ENCODE results near the gene DEPP1. TPM values are rescaled to one million over a fixed set of nuclear protein-coding genes. Genes with fewer than 3 reads are reported as not detected.

The DEPP1 gene
- total RNA-seq, 1 donor from 2014 or later, result 4.6 TPM

DNA sequence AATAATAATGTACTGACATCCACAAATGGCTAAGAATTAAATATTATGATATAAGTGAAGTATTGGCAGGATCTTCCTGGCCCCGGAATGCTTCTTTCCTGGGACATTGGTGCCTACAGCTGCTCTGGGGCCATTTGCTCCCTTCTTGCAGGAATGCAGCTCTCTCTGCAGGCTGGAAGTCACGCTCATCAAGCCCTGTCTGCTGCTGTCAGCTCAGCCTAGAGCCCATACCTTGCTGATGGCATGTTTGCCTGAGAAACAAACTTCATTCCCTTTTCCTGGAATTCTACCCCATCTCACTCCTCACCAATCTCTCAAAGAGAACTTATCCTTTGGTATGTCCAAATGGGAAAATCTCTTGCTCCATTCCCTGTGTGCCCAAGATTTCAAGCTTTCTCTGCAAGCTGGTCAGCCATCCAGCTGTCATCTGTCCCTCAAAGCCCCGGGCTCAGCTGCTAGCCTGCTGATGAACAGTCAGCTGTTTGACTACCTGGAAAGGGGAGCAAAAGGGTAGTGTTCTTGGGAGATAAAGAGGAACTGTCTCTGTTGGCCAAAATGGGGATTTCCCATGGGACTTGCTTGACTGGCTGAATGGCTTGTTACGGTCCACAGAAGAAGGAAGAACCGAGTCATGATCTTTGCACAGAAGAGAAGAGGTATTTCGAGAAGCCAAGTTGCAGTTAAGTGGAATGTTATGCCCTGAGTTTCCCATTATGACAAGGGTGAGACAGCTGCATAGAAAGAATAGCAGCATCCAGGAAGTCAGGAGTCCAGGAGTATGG, 31.0 kb downstream of the DEPP1 start:
- intact Hi-C loops (cut with micrococcal nuclease), result no loop called here
- peaks cover 7% of the 10 kb centered on the region for H3K4me1 Mint-ChIP-seq (ENCODE audit: low read depth)
- H3K4me3 Mint-ChIP-seq, result no peak overlapping the region
- DNase-seq (ENCODE audit: low spot score), result no peak
- H3K27me3 Mint-ChIP-seq (ENCODE audit: insufficient read depth), result peaks cover 5% of the 10 kb centered on the region
- peaks cover 1% of the 10 kb centered on the region for H3K36me3 Mint-ChIP-seq (ENCODE audit: low read depth)
- no peak overlapping the region for H3K27ac Mint-ChIP-seq
- peaks cover 15% of the 10 kb centered on the region for H3K9me3 Mint-ChIP-seq

DNA sequence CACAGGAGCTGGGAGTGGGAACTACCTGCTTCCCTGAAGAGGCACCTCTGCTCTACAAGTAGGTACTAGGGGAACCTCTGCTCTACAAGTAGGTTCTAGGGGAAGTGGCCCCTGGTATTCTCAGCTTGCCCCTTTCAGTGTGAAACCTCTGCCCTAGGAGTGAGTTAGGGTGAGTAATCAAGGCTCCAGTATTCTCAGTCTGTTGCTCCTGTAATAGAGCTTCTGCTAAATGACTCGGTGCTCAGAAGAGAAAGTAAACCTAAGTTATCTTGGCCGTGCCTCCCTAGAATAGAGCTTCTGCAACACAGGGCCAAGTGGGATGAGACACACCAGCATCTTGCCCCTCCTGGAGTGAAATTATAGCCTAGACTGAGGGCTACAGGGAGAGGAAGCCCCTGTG, 32.4 kb downstream of the DEPP1 start:
- H3K9me3 Mint-ChIP-seq, result peaks cover 15% of the 10 kb centered on the region
- H3K4me3 Mint-ChIP-seq, result no peak overlapping the region
- peaks cover 8% of the 10 kb centered on the region for H3K27me3 Mint-ChIP-seq (ENCODE audit: insufficient read depth)
- intact Hi-C loops (cut with micrococcal nuclease), result no loop called here
- peaks cover 1% of the 10 kb centered on the region for H3K36me3 Mint-ChIP-seq (ENCODE audit: low read depth)
- peaks cover 7% of the 10 kb centered on the region for H3K4me1 Mint-ChIP-seq (ENCODE audit: low read depth)
- H3K27ac Mint-ChIP-seq, result no peak overlapping the region
- DNase-seq (ENCODE audit: low spot score), result no peak

- H3K27ac Mint-ChIP-seq, result no peak overlapping the region
- H3K27me3 Mint-ChIP-seq (ENCODE audit: insufficient read depth), result peaks cover 8% of the 10 kb centered on the region
- peaks cover 15% of the 10 kb centered on the region for H3K9me3 Mint-ChIP-seq
- peaks cover 1% of the 10 kb centered on the region for H3K36me3 Mint-ChIP-seq (ENCODE audit: low read depth)
- intact Hi-C loops (cut with micrococcal nuclease), result no loop called here
- H3K4me3 Mint-ChIP-seq, result no peak overlapping the region
- peaks cover 7% of the 10 kb centered on the region for H3K4me1 Mint-ChIP-seq (ENCODE audit: low read depth)
- DNase-seq (ENCODE audit: low spot score), result no peak
These were observed 34.3 kb downstream of the DEPP1 start for GRCh38 chr10:44944354-44944753.

GRCh38 chr10:44939691-44940401, 38.8 kb downstream of the DEPP1 start:
- H3K27ac Mint-ChIP-seq, result no peak overlapping the region
- intact Hi-C loops (cut with micrococcal nuclease), result loop anchor here (10.0 kb wide), 1 partner anchor 295 kb away; no protein-coding TSS in a partner anchor
- DNase-seq (ENCODE audit: low spot score), result no peak
- H3K27me3 Mint-ChIP-seq (ENCODE audit: insufficient read depth), result peaks cover 8% of the 10 kb centered on the region
- peaks cover 10% of the 10 kb centered on the region for H3K9me3 Mint-ChIP-seq
- peaks cover 1% of the 10 kb centered on the region for H3K36me3 Mint-ChIP-seq (ENCODE audit: low read depth)
- H3K4me1 Mint-ChIP-seq (ENCODE audit: low read depth), result peaks cover 5% of the 10 kb centered on the region
- no peak overlapping the region for H3K4me3 Mint-ChIP-seq

DNA sequence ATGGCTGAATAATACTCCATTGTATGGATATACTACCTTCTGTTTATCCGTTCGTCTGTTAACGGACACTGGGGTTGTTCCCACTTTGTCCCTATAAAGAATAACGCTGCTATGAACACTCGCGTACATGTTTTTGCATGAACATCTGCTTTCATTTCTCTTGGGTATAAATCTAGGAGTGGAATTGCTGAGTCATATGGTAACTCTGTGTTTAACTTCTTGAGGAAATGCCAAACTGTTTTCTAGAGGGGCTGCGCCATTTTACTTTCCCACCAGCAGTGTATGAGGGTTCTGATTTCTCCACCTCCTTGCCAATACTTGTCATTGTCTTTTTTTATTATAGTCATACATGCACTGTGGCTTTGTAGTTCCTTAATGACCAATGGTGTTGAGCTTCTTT, 39.7 kb downstream of the DEPP1 start:
- Mint-ChIP-seq H3K4me3 (no peak overlapping the region), H3K27ac (no peak overlapping the region), H3K9me3 (peaks cover 1% of the 10 kb centered on the region), H3K27me3 (ENCODE audit: insufficient read depth) (peaks cover 6% of the 10 kb centered on the region), H3K36me3 (ENCODE audit: low read depth) (no peaks in the 10 kb centered on the region), H3K4me1 (ENCODE audit: low read depth) (peaks cover 5% of the 10 kb centered on the region)
- no peak for DNase-seq (ENCODE audit: low spot score)
- intact Hi-C loops (cut with micrococcal nuclease), result loop anchor here (10.0 kb wide), 1 partner anchor 296 kb away; no protein-coding TSS in a partner anchor

GRCh38 chr10:44937196-44938005, 41.2 kb downstream of the DEPP1 start:
- Mint-ChIP-seq H3K27ac (no peak overlapping the region), H3K36me3 (ENCODE audit: low read depth) (no peaks in the 10 kb centered on the region), H3K4me1 (ENCODE audit: low read depth) (peaks cover 11% of the 10 kb centered on the region), H3K9me3 (no peaks in the 10 kb centered on the region), H3K27me3 (ENCODE audit: insufficient read depth) (peaks cover 3% of the 10 kb centered on the region), H3K4me3 (no peak overlapping the region)
- intact Hi-C loops (cut with micrococcal nuclease), result loop anchor here (10.0 kb wide), 1 partner anchor 297 kb away; no protein-coding TSS in a partner anchor
- no peak for DNase-seq (ENCODE audit: low spot score)

- Mint-ChIP-seq H3K4me3 (no peak overlapping the region), H3K36me3 (ENCODE audit: low read depth) (no peaks in the 10 kb centered on the region), H3K4me1 (ENCODE audit: low read depth) (peaks cover 11% of the 10 kb centered on the region), H3K9me3 (no peaks in the 10 kb centered on the region), H3K27ac (no peak overlapping the region), H3K27me3 (ENCODE audit: insufficient read depth) (peaks cover 3% of the 10 kb centered on the region)
- DNase-seq (ENCODE audit: low spot score), result no peak
- intact Hi-C loops (cut with micrococcal nuclease), result loop anchor here (10.0 kb wide), 1 partner anchor 298 kb away; no protein-coding TSS in a partner anchor
These were observed 42.2 kb downstream of the DEPP1 start for GRCh38 chr10:44936314-44936975.

- Mint-ChIP-seq H3K4me1 (ENCODE audit: low read depth) (peaks cover 11% of the 10 kb centered on the region), H3K4me3 (no peak overlapping the region), H3K9me3 (no peaks in the 10 kb centered on the region), H3K27me3 (ENCODE audit: insufficient read depth) (peaks cover 2% of the 10 kb centered on the region), H3K27ac (no peak overlapping the region), H3K36me3 (ENCODE audit: low read depth) (no peaks in the 10 kb centered on the region)
- intact Hi-C loops (cut with micrococcal nuclease), result loop anchor here (10.0 kb wide), 1 partner anchor 299 kb away; no protein-coding TSS in a partner anchor
- no peak for DNase-seq (ENCODE audit: low spot score)
These were observed 42.7 kb downstream of the DEPP1 start for GRCh38 chr10:44935966-44936295.

- H3K4me3 Mint-ChIP-seq, result no peak overlapping the region
- peaks cover 2% of the 10 kb centered on the region for H3K27me3 Mint-ChIP-seq (ENCODE audit: insufficient read depth)
- no peaks in the 10 kb centered on the region for H3K9me3 Mint-ChIP-seq
- intact Hi-C loops (cut with micrococcal nuclease), result loop anchor here (10.0 kb wide), 1 partner anchor 299 kb away; no protein-coding TSS in a partner anchor
- DNase-seq (ENCODE audit: low spot score), result no peak
- H3K36me3 Mint-ChIP-seq (ENCODE audit: low read depth), result no peaks in the 10 kb centered on the region
- peaks cover 11% of the 10 kb centered on the region for H3K4me1 Mint-ChIP-seq (ENCODE audit: low read depth)
- no peak overlapping the region for H3K27ac Mint-ChIP-seq
These were observed 43.2 kb downstream of the DEPP1 start for GRCh38 chr10:44935201-44935965.

DNA sequence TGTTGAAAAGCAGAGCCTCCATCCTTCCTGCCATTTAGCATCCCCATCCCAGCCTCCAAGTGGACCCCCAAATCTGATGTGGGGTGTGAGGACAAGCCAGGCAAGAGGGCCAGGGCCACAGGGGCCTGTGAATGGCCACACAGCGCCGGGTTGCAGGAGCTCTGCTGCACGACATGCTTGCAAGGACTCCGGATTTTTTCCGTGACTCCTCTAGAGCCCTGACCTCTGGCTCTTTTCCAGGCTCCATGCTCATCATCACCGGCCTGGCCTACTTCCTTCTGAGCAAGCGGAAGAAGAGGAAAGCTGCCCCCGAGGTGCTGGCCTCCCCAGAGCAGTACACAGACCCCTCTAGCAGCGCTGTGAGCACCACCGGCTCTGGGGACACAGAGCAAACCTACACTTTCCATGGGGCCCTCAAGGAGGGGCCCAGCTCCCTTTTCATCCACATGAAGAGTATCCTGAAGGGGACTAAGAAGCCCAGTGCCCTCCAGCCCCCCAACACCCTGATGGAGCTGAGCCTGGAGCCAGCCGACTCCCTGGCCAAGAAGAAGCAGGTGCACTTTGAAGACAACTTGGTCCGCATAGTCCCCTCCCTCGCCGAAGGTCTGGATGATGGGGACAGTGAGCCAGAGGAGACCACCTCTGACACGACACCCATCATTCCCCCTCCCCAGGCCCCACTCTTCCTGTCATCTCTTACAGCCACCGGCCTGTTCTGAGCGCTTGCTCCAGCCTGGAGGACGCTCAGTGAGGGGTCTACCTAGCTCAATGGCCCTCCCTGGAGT, 44.0 kb downstream of the DEPP1 start:
- Mint-ChIP-seq H3K9me3 (no peaks in the 10 kb centered on the region), H3K4me1 (ENCODE audit: low read depth) (peaks cover 11% of the 10 kb centered on the region), H3K27ac (no peak overlapping the region), H3K27me3 (ENCODE audit: insufficient read depth) (peaks cover 2% of the 10 kb centered on the region), H3K36me3 (ENCODE audit: low read depth) (no peaks in the 10 kb centered on the region), H3K4me3 (no peak overlapping the region)
- intact Hi-C loops (cut with micrococcal nuclease), result loop anchor here (10.0 kb wide), 1 partner anchor 300 kb away; no protein-coding TSS in a partner anchor
- DNase-seq (ENCODE audit: low spot score), result no peak
